K562 (cell line): Measurements from ENCODE around the gene IBA57. TPM values are rescaled to one million over a fixed set of nuclear protein-coding genes. Genes with fewer than 3 reads are reported as not detected.

Experiments
- ERF ChIP-seq: fragments of 450-650 bp; formaldehyde crosslinking; IDR thresholded peaks from 2 replicates; pipeline ENCODE4 v1.4.0; 2020; ENCODE audit warnings: mild to moderate bottlenecking, mixed read lengths
- FIP1L1 ChIP-seq: fragments of 200-400 bp; formaldehyde crosslinking; IDR thresholded peaks from 2 replicates; pipeline ENCODE4 v1.6.1; 2018; ENCODE audit warnings: mild to moderate bottlenecking, low read depth, low read length; ENCODE audit not compliant: poor library complexity, severe bottlenecking
- GABPB1 ChIP-seq: sonication (generic); formaldehyde crosslinking; IDR thresholded peaks from 2 replicates; pipeline ENCODE4 v1.8.0; 2022; ENCODE audit warnings: mild to moderate bottlenecking, missing genetic modification reagents
- GTF2E2 ChIP-seq: fragments of 200-800 bp; sonication (Bioruptor generic); IDR thresholded peaks from 2 replicates; pipeline ENCODE4 v1.6.1; 2016; ENCODE audit warnings: missing genetic modification characterization, missing compliant biosample characterization
- KAT8 ChIP-seq: fragments of 450-650 bp; IDR thresholded peaks from 2 replicates; pipeline ENCODE4 v1.6.1; 2016; ENCODE audit warnings: low read depth, mild to moderate bottlenecking
- KLF6 ChIP-seq: fragments of 250-450 bp; sonication (Bioruptor Pico); IDR thresholded peaks from 2 replicates; pipeline ENCODE4 v1.4.0; 2020; ENCODE audit warnings: mild to moderate bottlenecking, moderate library complexity, borderline replicate concordance
- MAFF ChIP-seq: IDR thresholded peaks from 2 replicates; pipeline ENCODE4 v1.6.1; 2012; ENCODE audit warnings: low read length, improper control_type of control experiment
- MAX ChIP-seq: sonication (generic); formaldehyde crosslinking; IDR thresholded peaks from 2 replicates; pipeline ENCODE4 v1.9.0; 2022; ENCODE audit warnings: mild to moderate bottlenecking, missing genetic modification reagents
- NCOA1 ChIP-seq: fragments of 450-650 bp; IDR thresholded peaks from 2 replicates; pipeline ENCODE4 v1.6.1; 2016; ENCODE audit warnings: low read depth
- NELFE ChIP-seq: IDR thresholded peaks from 2 replicates; pipeline ENCODE4 v1.6.1; 2011; ENCODE audit warnings: mild to moderate bottlenecking; ENCODE audit not compliant: insufficient read depth, insufficient read length
- NFATC3 ChIP-seq: fragments of 450-650 bp; IDR thresholded peaks from 2 replicates; pipeline ENCODE4 v1.6.1; 2017; ENCODE audit warnings: mild to moderate bottlenecking
- NFXL1 ChIP-seq: fragments of 450-650 bp; formaldehyde crosslinking; IDR thresholded peaks from 2 replicates; pipeline ENCODE4 v1.4.0; 2021; ENCODE audit warnings: mild to moderate bottlenecking
- NR4A1 ChIP-seq, 2 experiments: fragments of 250-450 bp in 1 of 2; fragments of 450-650 bp in 1 of 2; sonication (Bioruptor Pico) in 1 of 2; IDR thresholded peaks; 2 replicates each; pipeline versions ENCODE4 v1.4.0 to v1.6.1; 2016 to 2020; ENCODE audit warnings: mild to moderate bottlenecking in 2 of 2, missing compliant biosample characterization in 1 of 2, missing genetic modification characterization in 1 of 2, moderate library complexity in 1 of 2
- SMAD3 ChIP-seq: fragments of 450-650 bp; formaldehyde crosslinking; conservative IDR thresholded peaks from 2 replicates; pipeline ENCODE4 v1.4.0; 2020; ENCODE audit warnings: mild to moderate bottlenecking
- SMAD4 ChIP-seq: fragments of 250-450 bp; sonication (Bioruptor Pico); conservative IDR thresholded peaks from 2 replicates; pipeline ENCODE4 v1.8.0; 2021; ENCODE audit warnings: inconsistent platforms, mild to moderate bottlenecking, moderate library complexity
- SOX6 ChIP-seq: fragments of 450-650 bp; IDR thresholded peaks from 2 replicates; pipeline ENCODE4 v1.6.1; 2014; ENCODE audit warnings: mild to moderate bottlenecking
- STAT5A ChIP-seq: IDR thresholded peaks from 2 replicates; pipeline ENCODE4 v1.6.1; 2012; ENCODE audit warnings: low read length, inconsistent platforms, borderline replicate concordance
- TAF9B ChIP-seq: fragments of 450-650 bp; IDR thresholded peaks from 2 replicates; pipeline ENCODE4 v1.6.1; 2018; ENCODE audit warnings: mild to moderate bottlenecking; ENCODE audit not compliant: partially characterized antibody
- TEAD1 ChIP-seq, 2 experiments: fragments of 450-650 bp in 1 of 2; sonication (generic) in 1 of 2; formaldehyde crosslinking; IDR thresholded peaks; 2 replicates each; pipeline versions ENCODE4 v1.4.0 to v1.8.0; 2020 to 2022; ENCODE audit warnings: mild to moderate bottlenecking in 2 of 2, missing genetic modification reagents in 1 of 2
- ZBTB11 ChIP-seq, 3 experiments: fragments of 200-800 bp in 1 of 3; fragments of 250-450 bp in 1 of 3; fragments of 450-650 bp in 1 of 3; sonication (Bioruptor Pico) in 1 of 3; sonication (Bioruptor generic) in 1 of 3; formaldehyde crosslinking in 1 of 3; IDR thresholded peaks; 2 replicates each; pipeline versions ENCODE4 v1.6.1 to v1.8.0; 2016 to 2022; ENCODE audit warnings: mild to moderate bottlenecking in 2 of 3, missing genetic modification characterization in 2 of 3, missing compliant biosample characterization in 1 of 3, moderate library complexity in 1 of 3
- ZNF23 ChIP-seq: fragments of 250-450 bp; sonication (Bioruptor Pico); IDR thresholded peaks from 2 replicates; pipeline ENCODE4 v1.4.0; 2020; ENCODE audit warnings: mild to moderate bottlenecking
- ZNF655 ChIP-seq: fragments of 250-450 bp; sonication (Bioruptor Pico); IDR thresholded peaks from 2 replicates; pipeline ENCODE4 v1.5.0; 2021
- ZNF75A ChIP-seq: fragments of 450-650 bp; formaldehyde crosslinking; IDR thresholded peaks from 2 replicates; pipeline ENCODE4 v1.4.0; 2020; ENCODE audit warnings: mild to moderate bottlenecking
- polyA plus RNA-seq, 8 experiments: library from polyadenylated mRNA; depleted of rRNA in 4 of 8; stranded (reverse) in 5 of 8; unstranded in 3 of 8; fragments of >200 nt; fragmentation: Nextera tagmentation in 2 of 8; fragmentation: Illumina TruSeq in 1 of 8; extraction: Ambion mirVana in 2 of 8; extraction: Trizol in 1 of 8; gene quantifications; 2 replicates each; pipeline versions ENCODE4 v1.2.1 to v1.2.3, GENCODE V29; 2011 to 2014; ENCODE audit warnings: inconsistent platforms in 1 of 8, missing spikeins in 1 of 8
- total RNA-seq, 7 experiments: library from RNA; depleted of rRNA in 6 of 7; stranded (reverse); fragments of >200 nt in 6 of 7; fragmentation: Illumina TruSeq in 2 of 7; extraction: Trizol in 2 of 7; gene quantifications; 2 replicates each; pipeline versions ENCODE4 v1.2.1 to v1.2.3, GENCODE V29; 2011 to 2021; ENCODE audit warnings: low replicate concordance in 1 of 7

The IBA57 gene
- total and polyA plus RNA-seq, 9 of the 15 experiments (the other 6 are each of a cell fraction or from before 2014, with no cell fraction given): 0.77 to 15.5 (median 2.7) TPM

- TF ChIP-seq MAX (CRISPR knock-in tag): no peak
- peak; percentile 48; the same call in 1 of the 2 replicates for TF ChIP-seq ZNF23 (CRISPR knock-in tag)
- TF ChIP-seq KAT8: no peak
- TF ChIP-seq NR4A1 (CRISPR knock-in tag; IDR thresholded peaks at IDR 0.05): 0 out of 2 replicates have a peak, but pooled peaks have one; percentile 59
- TF ChIP-seq NR4A1 (tag; IDR thresholded peaks at IDR 0.05): no peak
- peak in 1 of 2 experiments; percentile 41; a peak in 1 of 4 replicates for TF ChIP-seq TEAD1 (CRISPR knock-in tag; IDR thresholded peaks at IDR 0.05)
- 0 out of 2 replicates have a peak, but pooled peaks have one; percentile 34 for TF ChIP-seq SMAD3 (CRISPR knock-in tag)
- TF ChIP-seq NFATC3: peak; percentile 77; the same call in 1 of the 2 replicates
- TF ChIP-seq NFXL1 (CRISPR knock-in tag): no peak
- no peak for TF ChIP-seq STAT5A
- TF ChIP-seq SOX6: no peak
- TF ChIP-seq NCOA1: no peak; the same call in 1 of the 2 replicates
- TF ChIP-seq GABPB1: peak; percentile 93
- TF ChIP-seq GTF2E2 (tag): no peak
- no peak for TF ChIP-seq SMAD4 (CRISPR knock-in tag)
- no peak for TF ChIP-seq ZNF655 (CRISPR knock-in tag)
- TF ChIP-seq NELFE: no peak
- peak; percentile 75; the same call in 1 of the 2 replicates for TF ChIP-seq ERF
- TF ChIP-seq ZBTB11 (CRISPR knock-in tag; IDR thresholded peaks at IDR 0.05): no peak; a peak in 1 of 6 replicates
- 0 out of 2 replicates have a peak, but pooled peaks have one; percentile 10 for TF ChIP-seq KLF6 (CRISPR knock-in tag)
- no peak for TF ChIP-seq FIP1L1
- no peak for TF ChIP-seq TAF9B
- no peak for TF ChIP-seq ZNF75A (CRISPR knock-in tag)
- TF ChIP-seq MAFF: no peak
These were observed 26.1 kb upstream of the IBA57 start (continued) for GRCh38 chr1:228139406-228139930.
